ENCODE data around the gene EMSY. TPM values are rescaled to one million over a fixed set of nuclear protein-coding genes. Genes with fewer than 3 reads are reported as not detected.

Gene EMSY
- total RNA-seq, 1 experiment from 2014 or later: 29.3 TPM

DNA sequence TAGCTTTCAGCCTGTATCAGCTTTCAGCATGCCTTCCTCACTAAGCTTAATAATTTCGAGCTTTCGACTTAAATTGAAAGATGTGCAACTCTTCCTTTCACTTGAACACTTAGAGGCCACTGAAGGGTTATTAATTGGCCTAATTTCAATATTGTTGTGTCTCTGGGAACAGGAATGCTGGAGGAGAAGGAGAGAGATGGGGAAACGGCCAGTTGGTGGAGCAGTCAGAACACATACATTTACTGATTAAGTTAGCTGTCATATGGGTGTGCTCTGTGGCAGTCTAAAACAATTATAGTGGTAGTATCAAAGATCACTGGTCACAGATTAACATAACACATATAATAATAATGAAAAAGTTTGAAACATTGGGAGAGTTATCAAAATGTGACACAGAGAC lies 119.5 kb downstream of the EMSY start:
- Histone ChIP-seq H2BK12ac (ENCODE audit: insufficient read length, low read depth, low read length) (no peak overlapping the region), H3K9ac (ENCODE audit: extremely low read depth, insufficient read length, low read length) (no peak overlapping the region), H3K56ac (ENCODE audit: insufficient read length, low read depth, low read length) (no peak overlapping the region), H4K20me1 (ENCODE audit: control insufficient read depth, insufficient read depth, insufficient read length) (no peaks in the 10 kb centered on the region), H3K27ac (ENCODE audit: insufficient read length, low read depth, low read length) (no peak overlapping the region), H3K79me1 (ENCODE audit: insufficient read depth, low read depth, low read length, poor library complexity, severe bottlenecking) (no peaks in the 10 kb centered on the region), H3K14ac (ENCODE audit: insufficient read depth, low read length) (no peak overlapping the region), H3K23me2 (ENCODE audit: insufficient read length, low read depth, low read length, poor library complexity, severe bottlenecking) (no peaks in the 10 kb centered on the region), H2BK20ac (ENCODE audit: low read depth, low read length, poor library complexity, severe bottlenecking) (no peak overlapping the region), H3K18ac (ENCODE audit: insufficient read length, low read depth, low read length) (no peak overlapping the region), H3K23ac (ENCODE audit: insufficient read length, low read depth, low read length) (no peak overlapping the region), H3K4ac (ENCODE audit: low read depth, low read length) (no peak overlapping the region), H3T11ph (ENCODE audit: low read length) (no peak overlapping the region), H3K4me2 (ENCODE audit: insufficient read depth, insufficient read length, low read length) (no peak overlapping the region), H3K9me3 (ENCODE audit: control insufficient read depth, low read depth, low read length) (no peaks in the 10 kb centered on the region), H2AK5ac (ENCODE audit: insufficient read length, low read length) (no peak overlapping the region), H4K91ac (ENCODE audit: insufficient read length, low read depth, low read length) (no peak overlapping the region), H2BK120ac (ENCODE audit: low read depth, low read length, poor library complexity, severe bottlenecking) (no peak overlapping the region), H4K5ac (ENCODE audit: insufficient read length, low read depth, low read length) (no peak overlapping the region), H2BK5ac (ENCODE audit: insufficient read length, low read length) (no peak overlapping the region), H2BK15ac (ENCODE audit: low read depth, low read length) (no peak overlapping the region), H3K79me2 (ENCODE audit: insufficient read depth, low read length) (no peaks in the 10 kb centered on the region), H3K27me3 (ENCODE audit: insufficient read depth, low read length) (no peaks in the 10 kb centered on the region), H4K8ac (replicated peaks; ENCODE audit: insufficient read length, low read depth, low read length) (no peak overlapping the region), H3K4me1 (ENCODE audit: insufficient read depth, low read length) (no peaks in the 10 kb centered on the region), H2AFZ (ENCODE audit: low read length) (no peak overlapping the region)
- no peak for TF ChIP-seq CTCF (conservative IDR thresholded peaks at IDR 0.05)
- Mint-ChIP-seq H3K4me3 (no peak overlapping the region), H3K4me1 (no peaks in the 10 kb centered on the region; a peak in 1 of 4 replicates), H3K9me3 (peaks cover 2% of the 10 kb centered on the region in 2 experiments; a peak in 1 of 5 replicates), H3K27ac (no peak overlapping the region), H3K36me3 (ENCODE audit: insufficient read depth in 1 of 3, low read depth in 3 of 3) (no peaks in the 10 kb centered on the region; a peak in 1 of 7 replicates), H3K27me3 (ENCODE audit: low read depth) (no peaks in the 10 kb centered on the region; the same call in 1 of the 2 replicates)
- no CpG with 5 or more reads among the region's 3 CpGs for WGBS (ENCODE audit: extremely low coverage, insufficient read length, low lambda C conversion rate)
- DNase-seq: no peak

All from H9 (cell line).